Thyroid gland (tissue), 4 donors: Measurements from ENCODE around the gene SLC17A9. TPM values are rescaled to one million over a fixed set of nuclear protein-coding genes. Genes with fewer than 3 reads are reported as not detected.

Source experiments
- DNase-seq, 2 donors: peaks; one replicate each; pipeline ENCODE4 v3.0.0-alpha.2; 2019
- H3K27ac ChIP-seq, 3 donors: fragments of 200-600 bp; sonication (generic); 1 replicate in 2 of 3; 2 replicates in 1 of 3; pipeline ENCODE4 v1.5.1; 2016 to 2019; ENCODE audit warnings: mild to moderate bottlenecking in 1 of 3, moderate library complexity in 1 of 3
- H3K27me3 ChIP-seq: fragments of 200-600 bp; sonication (generic); one replicate; pipeline ENCODE4 v1.5.1; 2019
- H3K36me3 ChIP-seq, 2 donors: fragments of 200-600 bp; sonication (generic); one replicate each; pipeline ENCODE4 v1.5.1; 2016 to 2019
- H3K4me1 ChIP-seq, 2 donors: fragments of 200-600 bp; sonication (generic); one replicate each; pipeline ENCODE4 v1.5.1; 2017 to 2019
- H3K4me3 ChIP-seq, 3 donors: fragments of 200-600 bp; sonication (generic); replicated peaks in 1 of 3; 1 replicate in 2 of 3; 2 replicates in 1 of 3; pipeline ENCODE4 v1.5.1; 2016; ENCODE audit warnings: mild to moderate bottlenecking in 1 of 3
- H3K9me3 ChIP-seq: fragments of 200-600 bp; sonication (generic); one replicate; pipeline ENCODE4 v1.5.1; 2017
- CTCF ChIP-seq, 6 experiments: fragments of 200-600 bp in 3 of 6; fragments of 450-650 bp in 3 of 6; sonication (generic) in 3 of 6; IDR thresholded peaks; one replicate each; pipeline ENCODE4 v1.5.1; 2016 to 2019; ENCODE audit warnings: antibody characterized with exemption in 6 of 6, mild to moderate bottlenecking in 2 of 6, inconsistent platforms in 1 of 6, moderate library complexity in 1 of 6
- POLR2A ChIP-seq, 2 donors: fragments of 450-650 bp; IDR thresholded peaks; one replicate each; pipeline ENCODE4 v1.6.1; 2017; ENCODE audit warnings: antibody characterized with exemption in 2 of 2, mild to moderate bottlenecking in 2 of 2, moderate library complexity in 1 of 2
- WGBS, 2 donors: methylation state at CpG; one replicate each; pipeline ENCODE4 v1.1.5; 2017; 5-methylcytosine and 5-hydroxymethylcytosine counted together
- intact Hi-C: fragments of 100-400 bp; cut with DNase I; formaldehyde crosslinking; loops from one replicate; pipeline ENCODE4 v1.15.1; 2023
- total RNA-seq, 4 donors: library from RNA; depleted of rRNA; stranded (reverse); fragments of >200 nt; gene quantifications; one replicate each; pipeline ENCODE4 v1.2.3, GENCODE V29; 2016

The SLC17A9 gene
- total RNA-seq, 4 donors from 2014 or later, result 0.68 to 1.6 (median 1.00) TPM

GRCh38 chr20:62906647-62907375, 45.7 kb upstream of the SLC17A9 start:
- H3K36me3 ChIP-seq, result peaks cover 81 to 95% of the 10 kb centered on the region in 2 donors
- TF ChIP-seq CTCF (IDR thresholded peaks at IDR 0.05) (no peak), POLR2A (IDR thresholded peaks at IDR 0.05) (no peak)
- H3K4me3 ChIP-seq, result no peak overlapping the region
- no peaks in the 10 kb centered on the region for H3K9me3 ChIP-seq
- 91% methylated on average over 31 of the region's 31 CpGs for WGBS, 2 donors
- intact Hi-C loops, result no loop called here
- peaks cover 0 to 4% of the 10 kb centered on the region in 2 donors for H3K4me1 ChIP-seq
- H3K27me3 ChIP-seq, result no peaks in the 10 kb centered on the region
- no peak overlapping the region for H3K27ac ChIP-seq
- DNase-seq, result no peak

GRCh38 chr20:62907384-62908317, 44.9 kb upstream of the SLC17A9 start:
- Histone ChIP-seq H3K9me3 (no peaks in the 10 kb centered on the region), H3K4me3 (no peak overlapping the region), H3K36me3 (peaks cover 78 to 91% of the 10 kb centered on the region in 2 donors), H3K27me3 (no peaks in the 10 kb centered on the region), H3K4me1 (peaks cover 0 to 4% of the 10 kb centered on the region in 2 donors), H3K27ac (no peak overlapping the region)
- TF ChIP-seq POLR2A (IDR thresholded peaks at IDR 0.05) (no peak), CTCF (IDR thresholded peaks at IDR 0.05) (peak in 4 of 6 experiments; percentile 10 to 38 (median 12))
- intact Hi-C loops, result no loop called here
- WGBS, 2 donors, result 79% methylated on average over 16 of the region's 16 CpGs
- DNase-seq, result no peak

GRCh38 chr20:62908971-62909791, 43.3 kb upstream of the SLC17A9 start:
- intact Hi-C loops, result no loop called here
- Histone ChIP-seq H3K4me1 (peaks cover 2 to 4% of the 10 kb centered on the region in 2 donors), H3K36me3 (peaks cover 70 to 78% of the 10 kb centered on the region in 2 donors), H3K9me3 (no peaks in the 10 kb centered on the region), H3K27me3 (no peaks in the 10 kb centered on the region), H3K4me3 (no peak overlapping the region), H3K27ac (no peak overlapping the region)
- TF ChIP-seq CTCF (IDR thresholded peaks at IDR 0.05), result no peak
- TF ChIP-seq POLR2A (IDR thresholded peaks at IDR 0.05), result no peak
- WGBS, 2 donors, result 89% methylated on average over 18 of the region's 18 CpGs
- no peak for DNase-seq

- TF ChIP-seq POLR2A (IDR thresholded peaks at IDR 0.05), result no peak
- intact Hi-C loops, result no loop called here
- no peak overlapping the region for H3K27ac ChIP-seq
- H3K27me3 ChIP-seq, result no peaks in the 10 kb centered on the region
- WGBS, 2 donors, result 92 to 94% methylated on average over 11 of the region's 11 CpGs
- DNase-seq, result no peak
- H3K4me1 ChIP-seq, result peaks cover 9% of the 10 kb centered on the region in 2 donors
- H3K4me3 ChIP-seq, result no peak overlapping the region
- no peaks in the 10 kb centered on the region for H3K9me3 ChIP-seq
- H3K36me3 ChIP-seq, result peaks cover 62 to 67% of the 10 kb centered on the region in 2 donors
Observed at GRCh38 chr20:62910217-62910766, 42.2 kb upstream of the SLC17A9 start.
